SU-DHL-6 (cell line): ENCODE data around the gene C6orf15.

Experiments used
- H2AFZ ChIP-seq: fragments of 200-600 bp; sonication (generic); 2 replicates; pipeline ENCODE4 v1.6.1; 2014; ENCODE audit warnings: low read depth, mild to moderate bottlenecking, moderate library complexity, mixed read lengths, antibody characterized with exemption, low read length; ENCODE audit not compliant: severe bottlenecking
- H3F3A ChIP-seq: fragments of 200-600 bp; shearing (Covaris generic); 2 replicates; pipeline ENCODE4 v1.6.0; 2016; ENCODE audit warnings: antibody characterized with exemption, mild to moderate bottlenecking; ENCODE audit not compliant: insufficient read depth
- H3K27ac ChIP-seq: fragments of 200-600 bp; sonication (generic); 2 replicates; pipeline ENCODE4 v1.5.1; 2016; ENCODE audit warnings: low read depth, mild to moderate bottlenecking, low read length, moderate library complexity, mixed read lengths
- H3K27me3 ChIP-seq: fragments of 200-600 bp; sonication (generic), shearing (Covaris generic); 2 replicates; pipeline ENCODE4 v1.6.0; 2014; ENCODE audit warnings: mild to moderate bottlenecking, low read length
- H3K36me3 ChIP-seq: fragments of 200-600 bp; sonication (generic); 2 replicates; pipeline ENCODE4 v1.6.1; 2014; ENCODE audit warnings: mild to moderate bottlenecking, low read length, mixed read lengths
- H3K4me2 ChIP-seq: fragments of 300-600, 200-600 bp; shearing (Covaris generic), sonication (generic); 2 replicates; pipeline ENCODE4 v1.6.0; 2014; ENCODE audit warnings: low read length, low read depth, mild to moderate bottlenecking; ENCODE audit not compliant: poor library complexity, severe bottlenecking
- H3K4me3 ChIP-seq: fragments of 200-600 bp; sonication (generic); 2 replicates; pipeline ENCODE4 v1.5.1; 2014; ENCODE audit warnings: antibody characterized with exemption, low read length, mild to moderate bottlenecking, mixed read lengths; ENCODE audit not compliant: insufficient read depth, poor library complexity, severe bottlenecking
- H3K79me2 ChIP-seq: fragments of 200-600 bp; sonication (generic); 2 replicates; pipeline ENCODE4 v1.6.1; 2014; ENCODE audit warnings: mild to moderate bottlenecking, low read length, moderate library complexity; ENCODE audit not compliant: insufficient read depth
- H3K9ac ChIP-seq: fragments of 200-600 bp; sonication (generic); 2 replicates; pipeline ENCODE4 v1.7.0; 2014; ENCODE audit warnings: mild to moderate bottlenecking, low read length
- H3K9me2 ChIP-seq: fragments of 200-600 bp; sonication (generic); replicated peaks from 2 replicates; pipeline ENCODE4 v1.6.1; 2014; ENCODE audit warnings: low read length; ENCODE audit not compliant: insufficient read depth
- H3K9me3 ChIP-seq: fragments of 200-600 bp; sonication (generic); 2 replicates; pipeline ENCODE4 v1.6.1; 2014; ENCODE audit warnings: low read length, mixed read lengths; ENCODE audit not compliant: insufficient read depth
- H4K20me1 ChIP-seq: fragments of 200-600 bp; sonication (generic); 2 replicates; pipeline ENCODE4 v1.6.1; 2014; ENCODE audit warnings: low read depth, mild to moderate bottlenecking, antibody characterized with exemption, low read length, moderate library complexity, mixed read lengths
- EZH2phosphoT487 ChIP-seq: fragments of 200-600 bp; sonication (generic), shearing (Covaris generic); conservative IDR thresholded peaks from 2 replicates; pipeline ENCODE4 v1.6.1; 2018; ENCODE audit warnings: mild to moderate bottlenecking, antibody characterized with exemption, low read length, moderate library complexity, mixed read lengths
- TF ChIP-seq, protein P1 (sequence below): fragments of 200-600 bp; sonication (generic); IDR thresholded peaks from one replicate; pipeline ENCODE4 v1.5.1; 2017; ENCODE audit warnings: antibody characterized with exemption, mild to moderate bottlenecking, low read length, moderate library complexity; ENCODE audit not compliant: insufficient read depth, poor library complexity, severe bottlenecking

Gene C6orf15

DNA sequence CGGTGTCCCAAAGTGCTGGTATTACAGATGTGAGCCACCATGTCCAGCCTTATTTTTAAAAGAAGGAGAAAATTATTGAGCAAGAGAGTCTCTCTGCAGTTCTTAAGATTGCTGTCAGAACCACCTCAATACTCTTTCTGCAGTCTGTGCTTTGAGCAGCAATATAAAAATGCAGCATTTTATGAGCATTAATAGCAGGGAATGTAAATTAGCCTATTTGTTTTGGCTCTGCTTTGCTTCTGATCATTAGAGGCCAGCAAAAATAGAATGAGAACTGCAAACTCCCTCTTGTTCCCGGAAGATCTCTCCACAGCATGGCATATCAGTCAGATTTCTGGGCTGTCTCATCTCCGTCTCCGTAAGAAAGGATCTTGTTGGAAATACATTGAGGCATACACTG is 35.8 kb downstream of the C6orf15 start:
- TF ChIP-seq, protein P1, sequence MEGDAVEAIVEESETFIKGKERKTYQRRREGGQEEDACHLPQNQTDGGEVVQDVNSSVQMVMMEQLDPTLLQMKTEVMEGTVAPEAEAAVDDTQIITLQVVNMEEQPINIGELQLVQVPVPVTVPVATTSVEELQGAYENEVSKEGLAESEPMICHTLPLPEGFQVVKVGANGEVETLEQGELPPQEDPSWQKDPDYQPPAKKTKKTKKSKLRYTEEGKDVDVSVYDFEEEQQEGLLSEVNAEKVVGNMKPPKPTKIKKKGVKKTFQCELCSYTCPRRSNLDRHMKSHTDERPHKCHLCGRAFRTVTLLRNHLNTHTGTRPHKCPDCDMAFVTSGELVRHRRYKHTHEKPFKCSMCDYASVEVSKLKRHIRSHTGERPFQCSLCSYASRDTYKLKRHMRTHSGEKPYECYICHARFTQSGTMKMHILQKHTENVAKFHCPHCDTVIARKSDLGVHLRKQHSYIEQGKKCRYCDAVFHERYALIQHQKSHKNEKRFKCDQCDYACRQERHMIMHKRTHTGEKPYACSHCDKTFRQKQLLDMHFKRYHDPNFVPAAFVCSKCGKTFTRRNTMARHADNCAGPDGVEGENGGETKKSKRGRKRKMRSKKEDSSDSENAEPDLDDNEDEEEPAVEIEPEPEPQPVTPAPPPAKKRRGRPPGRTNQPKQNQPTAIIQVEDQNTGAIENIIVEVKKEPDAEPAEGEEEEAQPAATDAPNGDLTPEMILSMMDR = no peak
- no peak for TF ChIP-seq EZH2phosphoT487
- no peak overlapping the region for H3K4me3 ChIP-seq
- H3K9me2 ChIP-seq = no peaks in the 10 kb centered on the region
- no peaks in the 10 kb centered on the region for H3K27me3 ChIP-seq
- no peaks in the 10 kb centered on the region for H3K36me3 ChIP-seq
- no peak overlapping the region for H3K27ac ChIP-seq
- H3F3A ChIP-seq = no peaks in the 10 kb centered on the region
- H3K9me3 ChIP-seq = no peaks in the 10 kb centered on the region
- no peaks in the 10 kb centered on the region for H4K20me1 ChIP-seq
- no peak overlapping the region for H2AFZ ChIP-seq
- H3K79me2 ChIP-seq = no peaks in the 10 kb centered on the region
- H3K9ac ChIP-seq = no peak overlapping the region
- no peak overlapping the region for H3K4me2 ChIP-seq

GRCh38 chr6:31075528-31075927 is 36.8 kb downstream of the C6orf15 start:
- Histone ChIP-seq H3K79me2 (no peaks in the 10 kb centered on the region), H3F3A (no peaks in the 10 kb centered on the region), H3K4me3 (no peak overlapping the region), H3K27ac (no peak overlapping the region), H3K27me3 (no peaks in the 10 kb centered on the region), H3K9me2 (no peaks in the 10 kb centered on the region), H4K20me1 (no peaks in the 10 kb centered on the region), H3K9me3 (no peaks in the 10 kb centered on the region), H2AFZ (no peak overlapping the region), H3K36me3 (no peaks in the 10 kb centered on the region), H3K4me2 (no peak overlapping the region), H3K9ac (no peak overlapping the region)
- TF ChIP-seq, protein P1 = no peak
- TF ChIP-seq EZH2phosphoT487 = no peak

DNA sequence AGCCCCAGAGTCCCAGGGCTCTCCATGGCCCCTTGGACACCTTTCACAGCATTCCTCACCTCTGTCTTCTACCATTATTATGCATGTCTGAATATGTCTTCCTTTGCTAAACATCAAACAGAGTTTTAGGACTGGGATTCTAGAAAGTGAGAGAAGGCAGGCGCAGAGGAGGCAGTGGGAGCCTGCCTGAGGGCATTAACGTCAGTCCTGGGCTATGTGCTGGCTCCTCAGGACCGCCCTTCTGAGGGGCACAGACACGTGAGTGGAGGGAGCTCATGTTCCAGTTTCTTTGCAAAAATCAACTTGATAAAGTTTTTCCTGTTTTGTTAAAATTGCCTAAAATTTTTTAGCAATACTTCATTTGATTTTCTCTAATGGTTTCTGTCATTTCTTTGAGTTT is 38.0 kb downstream of the C6orf15 start:
- Histone ChIP-seq H2AFZ (no peak overlapping the region), H3F3A (no peaks in the 10 kb centered on the region), H3K79me2 (no peaks in the 10 kb centered on the region), H4K20me1 (no peaks in the 10 kb centered on the region), H3K4me2 (no peak overlapping the region), H3K9me2 (no peaks in the 10 kb centered on the region), H3K27me3 (no peaks in the 10 kb centered on the region), H3K9me3 (no peaks in the 10 kb centered on the region), H3K4me3 (no peak overlapping the region), H3K9ac (no peak overlapping the region), H3K36me3 (no peaks in the 10 kb centered on the region), H3K27ac (no peak overlapping the region)
- no peak for TF ChIP-seq EZH2phosphoT487

GRCh38 chr6:31070711-31071197 is 41.6 kb downstream of the C6orf15 start:
- no peak overlapping the region for H3K27ac ChIP-seq
- H3K27me3 ChIP-seq = no peaks in the 10 kb centered on the region
- TF ChIP-seq, protein P1 = no peak
- TF ChIP-seq EZH2phosphoT487 = no peak
- H3K4me3 ChIP-seq = no peak overlapping the region
- no peaks in the 10 kb centered on the region for H3K36me3 ChIP-seq
- H3F3A ChIP-seq = no peaks in the 10 kb centered on the region
- H3K9ac ChIP-seq = no peak overlapping the region
- no peaks in the 10 kb centered on the region for H3K9me2 ChIP-seq
- H3K79me2 ChIP-seq = no peaks in the 10 kb centered on the region
- H4K20me1 ChIP-seq = no peaks in the 10 kb centered on the region
- no peak overlapping the region for H2AFZ ChIP-seq
- no peak overlapping the region for H3K4me2 ChIP-seq
- no peaks in the 10 kb centered on the region for H3K9me3 ChIP-seq
